Superior temporal gyrus (tissue), 1 donor: Measurements from ENCODE around the gene ACRV1.

Experiments used
- DNase-seq: peaks from one replicate; pipeline ENCODE4 v3.0.0-alpha.2; 2016; ENCODE audit errors: extremely low spot score

The ACRV1 gene

DNA sequence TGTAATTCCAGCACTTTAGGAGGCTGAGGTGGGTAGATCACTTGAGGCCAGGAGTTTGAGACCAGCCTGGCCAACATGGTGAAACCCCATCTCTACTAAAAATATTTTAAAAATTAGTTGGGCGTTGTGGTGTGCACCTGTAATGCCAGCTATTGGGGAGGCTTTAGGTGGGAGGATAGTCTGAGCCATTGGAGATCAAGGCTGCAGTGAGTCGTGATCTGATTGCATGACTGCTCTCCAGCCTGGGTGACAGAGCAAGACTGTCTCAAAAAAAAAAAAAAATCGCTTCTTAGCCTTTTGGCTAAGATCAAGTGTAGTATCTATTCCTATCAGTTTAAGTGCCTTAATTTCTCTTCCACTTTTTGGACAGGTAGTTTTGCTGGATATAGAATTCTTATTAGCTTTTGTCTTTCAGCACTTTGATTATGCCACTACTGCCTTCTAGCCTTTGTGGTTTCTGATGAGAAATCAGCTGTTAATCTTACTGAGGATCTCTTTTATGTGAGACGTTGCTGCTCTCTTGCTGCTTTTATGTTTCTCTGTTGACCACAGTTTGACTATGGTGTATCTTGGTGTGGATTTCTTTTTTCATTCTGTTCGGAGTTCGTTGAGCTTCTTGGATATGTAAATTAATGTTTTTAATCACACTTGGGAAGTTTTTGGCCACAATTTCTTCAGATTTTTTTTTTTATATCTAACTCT lies 31.0 kb downstream of the ACRV1 start:
- no peak for DNase-seq

DNA sequence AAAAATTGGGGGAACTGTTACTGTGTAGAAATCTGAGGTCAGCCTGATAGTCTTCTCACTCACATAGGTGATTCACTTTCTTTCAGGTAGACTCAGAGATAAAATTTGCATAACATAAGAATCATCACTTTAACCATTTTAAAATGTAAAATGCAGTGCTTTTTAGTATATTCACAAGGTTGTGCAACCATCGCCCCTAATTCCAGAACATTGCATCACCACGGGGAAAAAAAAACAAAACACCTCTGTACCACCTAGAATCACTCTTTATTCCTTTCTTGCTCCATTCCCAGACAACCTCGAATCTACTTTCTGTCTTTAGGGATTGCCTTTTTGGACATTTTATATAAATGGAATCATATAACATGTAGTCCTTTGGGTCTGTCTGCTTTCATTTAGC lies 34.8 kb downstream of the ACRV1 start:
- no peak for DNase-seq

DNA sequence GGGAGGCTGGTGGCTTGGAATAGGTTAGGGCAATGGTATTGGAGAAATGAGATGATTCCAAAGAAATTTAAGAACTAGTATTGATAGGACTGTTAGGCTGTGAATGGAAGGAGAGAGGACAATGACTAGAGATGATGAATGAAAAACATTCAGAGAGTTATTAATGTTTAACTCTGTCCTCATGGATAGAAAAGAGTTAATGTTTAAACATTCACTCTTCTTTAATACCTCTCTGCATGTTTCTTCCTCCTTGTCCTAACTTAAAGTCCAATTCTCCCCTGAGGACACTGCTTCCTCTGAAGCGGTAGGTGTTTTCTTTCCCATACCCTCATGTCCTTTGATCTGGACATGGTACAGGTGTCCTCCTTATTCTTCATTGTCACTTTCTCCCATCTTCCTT lies 42.3 kb downstream of the ACRV1 start:
- no peak for DNase-seq

DNA sequence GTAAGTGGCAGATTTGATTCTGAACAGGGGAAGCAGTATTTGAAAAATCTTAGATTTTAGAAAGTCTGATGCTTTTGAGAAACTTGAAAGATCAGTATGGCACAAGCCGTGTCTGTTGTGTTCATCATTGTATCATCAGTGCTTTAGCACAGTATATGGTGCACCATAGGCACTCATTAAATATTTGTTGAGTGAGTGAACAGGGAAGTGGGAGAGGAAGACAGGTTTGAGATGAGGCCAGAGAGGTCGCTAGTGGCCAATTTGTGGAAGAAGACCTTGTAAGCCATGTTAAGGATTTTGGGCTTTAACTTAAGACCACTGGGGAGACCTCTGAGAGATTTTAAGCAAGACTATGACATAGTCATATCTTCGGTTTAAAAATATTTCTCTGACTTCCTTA lies 42.8 kb downstream of the ACRV1 start:
- no peak for DNase-seq

GRCh38 chr11:125627236-125627910 lies 53.3 kb downstream of the ACRV1 start:
- DNase-seq, result no peak

DNA sequence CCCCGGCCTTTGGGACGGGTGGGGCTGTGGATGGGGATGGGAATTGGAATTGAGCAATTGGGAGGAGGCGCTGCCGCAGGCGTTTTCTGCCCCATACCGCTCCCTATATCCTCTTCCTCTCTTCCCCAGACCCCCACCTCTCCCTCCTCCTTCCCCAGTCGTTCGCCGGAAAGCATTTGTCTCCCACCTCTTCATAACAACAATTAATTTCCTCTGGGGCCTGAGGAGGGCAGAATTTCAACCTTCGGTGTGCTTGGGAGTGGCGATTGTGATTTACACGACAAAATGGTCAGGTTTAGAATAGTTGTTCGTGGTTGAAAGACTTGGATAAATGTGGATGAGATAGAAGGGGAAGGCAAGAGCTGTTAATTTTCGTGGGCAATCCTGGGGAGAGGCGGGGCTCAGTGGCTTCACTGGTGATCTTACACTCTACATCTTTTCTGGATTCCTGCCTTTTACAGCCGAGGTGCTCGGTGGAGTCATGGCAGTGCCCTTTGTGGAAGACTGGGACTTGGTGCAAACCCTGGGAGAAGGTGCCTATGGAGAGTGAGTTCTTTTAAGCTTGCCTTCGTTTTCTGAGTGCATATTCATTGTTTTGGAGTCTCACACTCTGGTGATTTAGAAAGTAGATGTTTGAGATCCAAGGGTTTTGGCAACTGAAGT lies 54.2 kb downstream of the ACRV1 start:
- DNase-seq, result peak; percentile 30

DNA sequence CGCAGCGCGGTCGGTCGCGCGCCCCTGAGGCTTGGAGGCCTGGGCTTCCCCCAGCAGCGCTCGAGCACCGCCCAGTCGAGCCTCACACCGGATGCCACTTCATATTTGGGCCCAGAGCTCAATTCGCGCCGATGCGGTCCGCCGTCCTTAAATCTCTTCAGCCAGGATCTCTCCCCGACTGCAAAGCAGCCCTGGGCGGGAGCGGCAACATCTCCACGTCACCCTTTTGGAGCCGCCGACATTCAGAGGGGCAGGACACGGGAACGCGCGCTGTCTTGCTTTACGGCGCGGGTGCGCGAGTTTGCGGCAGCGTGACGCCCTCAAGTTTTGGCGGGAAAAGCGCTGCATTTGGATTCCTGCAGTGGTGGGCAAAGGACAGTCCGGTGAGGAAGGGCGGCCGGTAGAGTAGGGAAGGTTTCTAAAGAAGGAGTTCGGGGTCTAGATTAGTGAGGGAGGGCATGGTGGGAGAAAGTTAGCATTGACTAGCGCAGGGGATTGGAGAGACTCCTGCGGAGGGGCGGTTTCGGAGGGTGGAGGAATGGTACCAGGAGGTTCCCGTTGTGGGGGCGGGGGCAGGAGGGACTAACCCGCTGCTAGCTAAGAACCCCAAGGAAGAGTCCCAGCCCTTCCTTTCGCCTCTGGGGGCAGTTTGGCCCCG lies 54.9 kb downstream of the ACRV1 start:
- peak; percentile 95 for DNase-seq

DNA sequence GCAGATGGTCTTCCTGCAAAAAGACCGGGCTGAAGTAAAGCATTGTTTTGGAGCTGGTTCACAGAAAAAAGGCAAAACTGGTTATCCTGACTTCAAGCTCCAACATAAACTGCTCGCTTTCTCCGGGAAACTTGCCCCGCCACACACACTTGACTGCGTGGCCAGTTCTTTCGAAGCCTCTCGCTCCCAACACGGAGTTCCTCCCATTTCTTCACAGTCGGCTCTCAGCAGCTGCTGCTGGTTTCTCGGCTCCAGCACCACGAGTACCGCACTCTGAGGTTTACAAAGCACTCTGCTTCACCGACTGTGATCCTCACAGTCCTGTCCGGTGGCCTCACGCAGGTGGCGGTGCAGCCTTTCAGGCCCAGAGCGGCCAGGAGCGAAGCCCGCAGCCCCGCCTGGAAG lies 55.4 kb downstream of the ACRV1 start:
- no peak for DNase-seq

GRCh38 chr11:125624756-125625213 lies 55.9 kb downstream of the ACRV1 start, which contains the start of gene CHEK1:
Gene CHEK1 (plus strand): TSS chr11:125625163. CDS start chr11:125626769, 1,606 bp downstream.
- DNase-seq, result no peak

DNA sequence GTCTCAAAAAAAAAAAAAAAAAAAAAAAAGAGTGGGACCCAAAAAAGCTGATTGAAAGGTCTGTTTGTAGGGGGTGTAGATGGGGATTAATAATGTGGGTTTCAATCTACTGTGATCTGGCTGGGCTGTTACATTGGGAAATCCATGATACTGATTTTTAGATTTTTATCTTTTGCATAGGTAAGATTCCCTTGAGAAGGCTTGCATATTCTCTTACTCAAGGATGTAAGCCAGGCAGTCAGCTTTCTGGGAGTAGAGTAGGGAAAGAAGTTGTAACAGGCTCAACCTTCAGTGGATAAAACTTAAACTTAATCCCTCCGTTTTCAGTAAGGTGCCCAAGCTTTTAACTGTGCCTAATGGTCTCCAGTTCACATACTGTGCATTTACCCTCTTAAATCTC lies 57.6 kb downstream of the ACRV1 start:
- DNase-seq, result no peak

- no peak for DNase-seq
Observed at GRCh38 chr11:125621995-125622394, 58.7 kb downstream of the ACRV1 start.
